PC-9 (cell line): Measurements from ENCODE around the gene TRPM5. TPM values are rescaled to one million over a fixed set of nuclear protein-coding genes. Genes with fewer than 3 reads are reported as not detected.
"Not testable (repeated sequence)": the region's sequence is repeated elsewhere in the genome, so short reads cannot be mapped to it uniquely, and the experiment has no call there.

Experiments used
- BruUV-seq: library from RNA; stranded (reverse); fragments of 400-500 nt; replicated peaks from 2 replicates; lab custom pipeline; 2021; lab: Mats Ljungman, UMichigan
- CTCF ChIA-PET: fragments of 300-600 bp; sonication (Branson Sonifier 250); formaldehyde crosslinking; loops from one replicate; lab custom pipeline; 2022; ENCODE audit warnings: antibody characterized with exemption; lab: Charles Lee
- POLR2A ChIA-PET: fragments of 300-600 bp; sonication (Branson Sonifier 250); formaldehyde crosslinking; loops from one replicate; lab custom pipeline; 2022; ENCODE audit warnings: antibody characterized with exemption; ENCODE audit not compliant: unreplicated experiment; lab: Charles Lee
- DNase-seq, 2 experiments: peaks; one replicate each; pipeline versions ENCODE4 v3.0.0 to v3.0.0-alpha.2; 2015 to 2022; ENCODE audit warnings: mixed read lengths in 1 of 2
- H2AFZ ChIP-seq: fragments of 200-600 bp; sonication (generic); 2 replicates; pipeline ENCODE4 v1.8.1; 2017; ENCODE audit warnings: antibody characterized with exemption
- H3F3A ChIP-seq: fragments of 200-600 bp; sonication (generic); 2 replicates; pipeline ENCODE4 v1.8.1; 2017; ENCODE audit warnings: antibody characterized with exemption, mild to moderate bottlenecking, low read depth; ENCODE audit not compliant: insufficient read depth
- H3K27ac ChIP-seq: fragments of 200-600 bp; sonication (generic); 2 replicates; pipeline ENCODE4 v1.6.1; 2016; ENCODE audit warnings: mixed run types
- H3K27me3 ChIP-seq: fragments of 200-600 bp; sonication (generic); 2 replicates; pipeline ENCODE4 v1.6.1; 2016; ENCODE audit warnings: low read depth, mixed run types; ENCODE audit not compliant: insufficient read depth
- H3K36me3 ChIP-seq: fragments of 200-600 bp; sonication (generic); 2 replicates; pipeline ENCODE4 v1.6.1; 2016; ENCODE audit warnings: low read depth, mixed run types
- H3K4me1 ChIP-seq: fragments of 200-600 bp; sonication (generic); replicated peaks from 2 replicates; pipeline ENCODE4 v1.6.1; 2016; ENCODE audit warnings: mixed run types; ENCODE audit not compliant: insufficient read depth
- H3K4me2 ChIP-seq: fragments of 200-600 bp; sonication (generic); 2 replicates; pipeline ENCODE4 v1.6.1; 2017; ENCODE audit warnings: mixed run types
- H3K4me3 ChIP-seq: fragments of 200-600 bp; sonication (generic); 2 replicates; pipeline ENCODE4 v1.6.1; 2016; ENCODE audit warnings: mixed run types
- H3K79me2 ChIP-seq: fragments of 200-600 bp; sonication (generic); 2 replicates; pipeline ENCODE4 v1.6.1; 2017; ENCODE audit warnings: low read depth, mixed run types
- H3K9me2 ChIP-seq: fragments of 200-600 bp; sonication (generic); 2 replicates; pipeline ENCODE4 v1.8.1; 2017; ENCODE audit warnings: mild to moderate bottlenecking; ENCODE audit not compliant: insufficient read depth
- H3K9me3 ChIP-seq: fragments of 200-600 bp; sonication (generic); 2 replicates; pipeline ENCODE4 v1.8.1; 2016; ENCODE audit warnings: low read depth; ENCODE audit not compliant: insufficient read depth
- H4K20me1 ChIP-seq: fragments of 200-600 bp; sonication (generic); 2 replicates; pipeline ENCODE4 v1.8.1; 2017; ENCODE audit not compliant: insufficient read depth
- CTCF ChIP-seq: fragments of 200-600 bp; sonication (generic); conservative IDR thresholded peaks from 2 replicates; pipeline ENCODE4 v1.6.1; 2017; ENCODE audit warnings: mixed run types, antibody characterized with exemption, mild to moderate bottlenecking, moderate library complexity
- EZH2 ChIP-seq: fragments of 200-600 bp; sonication (generic); IDR thresholded peaks from 2 replicates; pipeline ENCODE4 v1.8.0; 2017; ENCODE audit warnings: antibody characterized with exemption, low read depth
- intact Hi-C: fragments of 100-400 bp; cut with micrococcal nuclease; formaldehyde crosslinking; loops from one replicate; pipeline ENCODE4 v1.10.0; 2022; ENCODE audit not compliant: unreplicated experiment
- total RNA-seq: library from RNA; stranded (reverse); gene quantifications from 2 replicates; pipeline ENCODE4 v1.2.3, GENCODE V29; 2021

TRPM5 gene
- total RNA-seq, 1 experiment from 2014 or later, result not detected

GRCh38 chr11:2482204-2482603 lies 37.9 kb upstream of the TRPM5 start:
- Histone ChIP-seq H4K20me1 (no peaks in the 10 kb centered on the region), H3K9me3 (no peaks in the 10 kb centered on the region), H3K9me2 (no peaks in the 10 kb centered on the region), H3F3A (no peaks in the 10 kb centered on the region), H3K4me1 (no peaks in the 10 kb centered on the region), H3K4me2 (no peak overlapping the region), H3K79me2 (no peaks in the 10 kb centered on the region), H3K27ac (no peak overlapping the region), H3K4me3 (no peak overlapping the region), H2AFZ (no peak overlapping the region), H3K36me3 (no peaks in the 10 kb centered on the region), H3K27me3 (peaks cover 46% of the 10 kb centered on the region)
- ChIA-PET CTCF (no interaction called here), POLR2A (no interaction called here)
- BruUV-seq, result no TSS peak
- intact Hi-C loops, result no loop called here
- DNase-seq, result no peak
- TF ChIP-seq EZH2 (no peak), CTCF (no peak)

- Histone ChIP-seq H3K79me2 (no peaks in the 10 kb centered on the region), H4K20me1 (no peaks in the 10 kb centered on the region), H3K36me3 (no peaks in the 10 kb centered on the region), H3F3A (no peaks in the 10 kb centered on the region), H3K27me3 (peaks cover 46% of the 10 kb centered on the region), H3K9me2 (no peaks in the 10 kb centered on the region), H3K27ac (no peak overlapping the region), H3K4me3 (no peak overlapping the region), H2AFZ (no peak overlapping the region), H3K4me2 (no peak overlapping the region), H3K4me1 (no peaks in the 10 kb centered on the region), H3K9me3 (no peaks in the 10 kb centered on the region)
- no peak for DNase-seq
- POLR2A ChIA-PET, result no interaction called here
- CTCF ChIA-PET, result no interaction called here
- intact Hi-C loops, result no loop called here
- no peak for TF ChIP-seq CTCF
- no peak for TF ChIP-seq EZH2
- no TSS peak for BruUV-seq
Measured at GRCh38 chr11:2481253-2481652, 36.9 kb upstream of the TRPM5 start.

GRCh38 chr11:2480874-2481220 lies 36.5 kb upstream of the TRPM5 start:
- H2AFZ ChIP-seq, result no peak overlapping the region
- H3K27ac ChIP-seq, result no peak overlapping the region
- no peaks in the 10 kb centered on the region for H4K20me1 ChIP-seq
- ChIA-PET CTCF (no interaction called here), POLR2A (no interaction called here)
- BruUV-seq, result no TSS peak
- H3K4me2 ChIP-seq, result no peak overlapping the region
- no peaks in the 10 kb centered on the region for H3K36me3 ChIP-seq
- peaks cover 46% of the 10 kb centered on the region for H3K27me3 ChIP-seq
- intact Hi-C loops, result no loop called here
- DNase-seq, result no peak
- no peaks in the 10 kb centered on the region for H3K79me2 ChIP-seq
- TF ChIP-seq EZH2 (no peak), CTCF (no peak)
- no peaks in the 10 kb centered on the region for H3F3A ChIP-seq
- H3K4me3 ChIP-seq, result no peak overlapping the region
- H3K9me3 ChIP-seq, result no peaks in the 10 kb centered on the region
- H3K4me1 ChIP-seq, result no peaks in the 10 kb centered on the region
- no peaks in the 10 kb centered on the region for H3K9me2 ChIP-seq

- POLR2A ChIA-PET, H3K4me2 ChIP-seq, CTCF ChIA-PET, H3K9me3 ChIP-seq, BruUV-seq, H3K9me2 ChIP-seq, H3F3A ChIP-seq, H3K4me1 ChIP-seq, DNase-seq, H3K27ac ChIP-seq, intact Hi-C loops, H4K20me1 ChIP-seq, H3K4me3 ChIP-seq, H3K36me3 ChIP-seq, H3K79me2 ChIP-seq, H2AFZ ChIP-seq: not testable (repeated sequence)
- peaks cover 43% of the 10 kb centered on the region for H3K27me3 ChIP-seq
Measured at GRCh38 chr11:2480067-2480873, 36.0 kb upstream of the TRPM5 start.
